NCI-H748 (cell line): Measurements from ENCODE around the gene STIP1.

ENCODE experiments used
- DNase-seq: peaks from one replicate; lab custom pipeline; 2025; ENCODE audit not compliant: unreplicated experiment; lab: John Stamatoyannopoulos, UW

Gene STIP1

DNA sequence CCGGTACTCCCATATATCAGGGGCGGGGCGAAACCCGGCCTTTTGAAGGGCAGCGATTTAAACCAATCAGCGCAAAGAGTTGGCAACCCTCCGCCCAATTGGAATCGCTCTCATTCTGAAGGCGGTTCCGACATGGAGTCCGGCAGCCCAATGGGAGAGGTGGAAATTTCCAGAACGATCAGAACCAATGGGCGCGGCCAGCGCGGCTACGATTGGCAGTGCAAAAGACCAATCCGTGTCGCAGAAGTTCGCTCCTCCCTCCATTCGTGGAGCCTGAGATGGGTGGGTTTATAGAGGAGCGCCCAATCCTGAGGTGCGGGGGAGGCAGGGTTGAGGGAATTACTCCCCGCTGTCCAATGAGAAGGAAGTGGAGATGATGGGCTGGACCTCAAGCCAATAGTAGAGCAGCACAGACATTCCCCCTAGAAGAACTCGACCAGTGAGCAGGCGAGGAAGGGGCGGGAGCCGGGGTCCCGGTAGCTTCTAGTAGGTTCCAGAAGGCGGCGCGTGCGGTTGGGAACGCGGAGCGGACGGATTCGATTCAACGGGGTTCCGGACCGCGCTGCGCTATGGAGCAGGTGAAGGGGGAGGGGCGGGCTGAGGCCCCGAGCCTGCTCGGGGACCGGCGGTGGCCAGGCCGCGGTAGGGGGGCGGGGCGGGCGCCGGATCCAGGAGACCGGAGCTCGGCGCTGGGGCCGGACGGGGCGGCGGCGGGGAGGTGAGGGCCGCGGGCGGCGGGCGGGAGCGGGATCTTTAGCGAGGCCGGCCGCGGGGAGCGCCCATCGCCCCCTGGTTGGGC is at the start of gene STIP1:
Gene STIP1, plus strand, starts transcription at position 479 of the 799 bp plus-strand sequence. Its CDS starts 91 bp downstream, at position 570.
- DNase-seq = peak; percentile 100

DNA sequence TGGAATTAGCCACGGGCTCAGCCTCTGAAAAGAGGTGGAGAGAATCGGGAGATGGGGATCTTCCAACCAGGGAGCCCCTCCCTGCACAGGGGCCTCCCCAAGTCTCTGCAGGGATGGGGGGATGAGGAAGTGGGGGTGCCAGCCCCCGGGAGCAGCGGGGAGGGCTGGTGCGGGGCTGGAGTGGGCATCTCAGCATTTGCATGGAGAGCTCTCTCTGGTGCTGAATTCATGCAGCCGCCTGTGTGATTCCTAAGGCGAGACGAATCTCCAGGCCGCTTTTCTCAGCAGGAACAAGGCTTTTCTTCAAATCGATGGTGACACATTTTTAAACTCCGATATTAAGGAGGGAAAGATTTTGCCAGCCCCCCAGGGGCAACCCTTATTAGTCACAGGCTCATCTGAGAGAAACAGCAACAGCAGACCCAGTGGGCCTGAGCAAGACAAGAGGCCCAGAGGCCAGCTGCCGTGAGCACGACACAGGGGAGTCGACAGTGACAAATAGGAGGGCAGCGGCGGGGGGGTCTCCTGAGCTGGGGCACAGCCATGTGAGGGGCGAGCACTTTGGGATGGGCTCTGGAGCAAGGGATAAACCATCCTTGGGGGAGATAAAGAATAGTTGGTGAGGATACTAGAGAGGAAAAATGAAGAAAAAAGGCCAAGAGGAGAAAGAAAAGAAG is 49.1 kb upstream of the STIP1 start:
- DNase-seq = no peak

GRCh38 chr11:64138398-64138797 is 47.6 kb upstream of the STIP1 start:
- DNase-seq = no peak

DNA sequence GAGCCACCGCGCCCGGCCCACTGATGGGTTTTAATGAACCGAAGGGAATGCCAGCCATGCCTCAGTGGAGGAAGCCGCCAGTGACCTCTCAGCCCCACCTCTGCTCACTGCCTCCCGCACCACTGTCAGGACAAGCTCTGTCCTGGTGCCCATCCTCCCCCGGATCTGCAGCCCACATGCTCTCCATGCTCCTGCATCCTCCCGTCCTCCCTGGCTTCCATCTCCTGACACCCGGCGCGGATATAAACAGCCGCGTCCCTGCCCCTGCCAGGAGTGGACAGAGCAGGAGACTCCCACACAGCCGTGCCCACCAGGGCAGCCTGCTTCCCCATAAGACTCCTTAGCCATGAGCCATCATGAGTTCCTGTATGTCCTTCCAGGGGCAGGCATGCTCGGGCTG is 46.9 kb upstream of the STIP1 start:
- no peak for DNase-seq

GRCh38 chr11:64140082-64140481 is 45.9 kb upstream of the STIP1 start:
- no peak for DNase-seq

GRCh38 chr11:64141081-64141783 is 44.7 kb upstream of the STIP1 start:
- no peak for DNase-seq

DNA sequence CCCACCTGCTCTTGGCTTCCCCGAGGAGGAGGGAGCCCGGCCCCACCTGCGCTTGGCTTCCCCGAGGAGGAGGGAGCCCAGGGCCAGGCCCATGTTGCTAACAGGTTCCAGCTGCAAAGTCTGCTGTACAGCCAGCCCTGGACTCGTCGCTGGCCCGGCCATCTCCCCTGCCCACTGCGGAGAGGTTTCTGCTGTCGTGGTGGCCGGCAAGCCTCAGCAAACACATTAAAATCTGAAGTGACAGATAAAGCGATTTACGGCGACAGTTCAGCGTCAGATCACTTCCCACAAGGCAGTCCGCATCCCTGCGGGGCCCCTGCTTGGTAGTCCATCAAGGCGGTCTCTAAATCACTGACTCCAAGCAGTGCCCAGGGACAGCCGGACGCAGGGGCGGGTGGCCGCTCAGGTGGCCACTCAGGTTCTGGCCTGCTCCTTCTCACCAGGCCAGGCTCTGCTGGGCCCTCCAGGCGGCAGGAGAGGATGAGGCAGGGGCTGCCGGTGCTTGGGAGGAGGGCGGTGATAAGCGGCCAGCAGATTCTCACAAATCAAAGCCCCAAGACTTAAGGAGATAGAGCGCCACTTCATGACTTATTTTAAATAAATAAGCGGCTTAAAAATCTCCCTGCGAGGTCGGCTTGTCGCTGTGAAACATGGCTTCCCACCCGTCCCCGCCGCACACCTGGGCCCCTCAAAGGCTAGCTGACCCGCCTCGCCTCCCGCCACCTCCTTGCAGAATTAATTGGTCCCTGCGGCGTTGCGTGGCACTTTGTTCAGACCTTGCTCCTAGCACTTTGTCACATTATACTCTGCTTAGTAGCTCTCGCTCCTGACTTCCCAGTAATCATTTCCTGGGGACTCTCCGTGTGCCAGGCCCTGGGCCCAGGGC is 41.1 kb upstream of the STIP1 start:
- no peak for DNase-seq

DNA sequence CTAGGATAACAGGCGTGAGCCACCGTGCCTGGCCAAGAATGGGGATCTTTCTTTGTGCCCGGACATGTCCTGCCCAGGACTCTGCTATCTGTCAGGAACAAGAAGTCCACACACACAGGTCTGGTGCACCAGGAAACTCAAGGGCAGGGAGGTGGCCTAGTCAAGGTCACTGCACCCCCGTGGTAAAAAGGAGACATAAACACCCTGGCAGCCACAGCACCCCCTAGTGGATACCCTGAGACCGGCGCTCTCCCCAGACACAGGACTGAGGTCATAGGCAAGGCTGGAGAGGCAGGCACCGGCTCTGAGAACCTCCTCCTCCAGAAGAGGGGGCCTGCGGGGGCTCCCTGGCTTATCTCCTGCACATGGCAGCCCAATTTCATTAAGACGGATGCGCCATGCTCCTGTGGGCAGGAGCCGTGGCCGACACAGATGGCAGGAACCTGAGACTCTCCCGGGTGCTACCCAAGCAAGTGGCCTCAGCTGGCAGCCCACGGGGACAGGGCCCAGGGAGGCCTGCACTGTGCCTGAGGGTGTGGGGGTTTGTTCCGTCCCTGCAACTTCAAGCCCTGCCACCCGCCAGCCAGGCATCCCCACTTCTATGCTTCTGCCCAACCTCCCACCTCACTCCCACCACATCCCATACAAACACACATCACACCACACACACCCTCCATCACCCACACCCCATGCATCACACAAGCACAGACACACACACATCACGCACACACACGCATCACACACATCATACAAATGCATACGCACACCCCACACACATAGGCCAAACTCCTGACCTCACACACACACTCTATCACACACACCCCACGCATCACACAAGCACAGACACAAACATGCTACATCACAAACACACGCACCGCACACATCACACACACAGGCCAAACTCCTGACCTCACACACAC is 39.7 kb upstream of the STIP1 start:
- peak; percentile 51 for DNase-seq

DNA sequence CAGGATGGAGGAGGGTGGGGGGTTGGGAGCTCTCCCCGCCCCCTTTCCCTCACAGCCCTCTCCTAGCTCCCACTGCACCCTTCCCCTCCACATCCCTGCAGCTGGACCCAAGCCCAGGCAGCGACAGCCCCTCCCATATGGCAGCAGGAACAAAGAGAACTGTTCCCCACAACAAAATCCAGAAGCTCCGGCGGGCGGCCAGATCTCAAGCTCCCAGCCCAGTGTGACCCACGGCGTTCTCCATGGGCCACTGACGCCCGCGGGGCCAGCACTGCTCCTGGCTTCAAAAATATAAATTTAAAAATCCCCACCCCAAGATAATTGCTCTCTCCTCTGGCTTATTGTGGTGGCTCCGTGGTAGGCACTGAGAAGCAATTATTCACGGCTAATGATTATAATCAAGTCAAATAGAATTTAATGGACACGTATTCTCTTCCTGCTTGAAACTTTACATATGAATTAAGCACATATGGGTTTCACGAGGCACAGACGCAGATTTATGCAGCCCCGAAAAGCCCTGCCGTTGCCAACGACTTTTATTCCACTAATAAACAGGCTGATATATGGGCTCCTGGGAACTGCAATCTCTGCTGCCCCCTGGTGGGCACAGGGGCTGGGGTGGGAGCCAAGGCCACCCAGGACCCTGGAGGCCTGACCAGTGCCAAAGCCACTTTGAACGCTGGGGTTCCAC is 37.6 kb upstream of the STIP1 start:
- peak; percentile 84 for DNase-seq

- no peak for DNase-seq
These were observed 36.9 kb upstream of the STIP1 start for GRCh38 chr11:64148917-64149617.

GRCh38 chr11:64150051-64150450 is 35.9 kb upstream of the STIP1 start:
- DNase-seq = no peak

- DNase-seq = no peak
These were observed 35.3 kb upstream of the STIP1 start for GRCh38 chr11:64150481-64151239.

- no peak for DNase-seq
These were observed 34.6 kb upstream of the STIP1 start for GRCh38 chr11:64151337-64151736.

GRCh38 chr11:64152841-64153691 is 32.9 kb upstream of the STIP1 start:
- peak; percentile 44 for DNase-seq

DNA sequence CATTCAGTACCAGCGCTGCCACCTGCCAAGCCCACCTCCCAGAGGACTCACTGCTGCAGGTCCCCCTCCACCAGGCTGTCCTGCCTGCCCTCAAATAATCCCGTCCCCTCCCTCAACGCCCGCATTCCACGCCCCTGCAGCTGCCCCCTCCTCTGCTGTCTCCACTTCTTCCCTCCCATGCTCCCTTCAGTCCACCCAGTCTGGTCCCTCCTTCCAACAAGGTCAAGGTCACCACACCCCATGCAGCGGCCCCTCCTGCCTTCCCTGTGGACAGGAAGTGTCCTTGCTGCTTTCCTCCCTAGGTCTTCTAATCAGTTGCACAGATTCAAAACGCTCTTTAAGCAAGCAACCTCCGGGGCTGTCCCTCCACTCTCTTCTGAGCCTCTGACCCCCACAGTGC is 32.2 kb upstream of the STIP1 start:
- DNase-seq = no peak

- no peak for DNase-seq
These were observed 29.5 kb upstream of the STIP1 start for GRCh38 chr11:64156235-64157011.
